SK-N-SH (cell line): Measurements from ENCODE around the gene ARF1. TPM values are rescaled to one million over a fixed set of nuclear protein-coding genes. Genes with fewer than 3 reads are reported as not detected.

Experiments
- CTCF ChIA-PET: fragments of 300-600, 350-600 bp; formaldehyde crosslinking; extraction: SDS; loops from one replicate; lab custom pipeline; 2021; lab: Yijun Ruan, JAX
- POLR2A ChIA-PET: fragments of 350-600 bp; sonication (Branson Sonifier 250); formaldehyde crosslinking; extraction: SDS; loops from one replicate; lab custom pipeline; 2020; ENCODE audit warnings: antibody characterized with exemption, inconsistent platforms; lab: Yijun Ruan, JAX
- DNase-seq: peaks from one replicate; pipeline ENCODE4 v3.0.0; 2012
- H2AFZ ChIP-seq: fragments of 200-600 bp; sonication (generic); 2 replicates; pipeline ENCODE4 v1.8.1; 2016; ENCODE audit warnings: antibody characterized with exemption, mild to moderate bottlenecking, low read depth
- H3F3A ChIP-seq: fragments of 200-600 bp; sonication (generic); replicated peaks from 2 replicates; pipeline ENCODE3; 2016; ENCODE audit warnings: antibody characterized with exemption, mild to moderate bottlenecking; ENCODE audit not compliant: insufficient read depth
- H3K27ac ChIP-seq, 2 experiments: fragments of 200-500 bp in 1 of 2; fragments of 200-600 bp in 1 of 2; sonication (Bioruptor generic) in 1 of 2; sonication (generic), shearing (Covaris generic) in 1 of 2; 2 replicates each; pipeline versions ENCODE4 v1.5.1 to v1.6.1; 2014 to 2016; ENCODE audit warnings: low read depth in 2 of 2, inconsistent platforms in 1 of 2, low read length in 1 of 2, mild to moderate bottlenecking in 1 of 2, mixed read lengths in 1 of 2
- H3K27me3 ChIP-seq: fragments of 200-600 bp; sonication (generic), shearing (Covaris generic); 2 replicates; pipeline ENCODE4 v1.6.1; 2016; ENCODE audit warnings: mixed run types; ENCODE audit not compliant: insufficient read depth
- H3K36me3 ChIP-seq, 2 experiments: fragments of 200-500 bp in 1 of 2; fragments of 200-600 bp in 1 of 2; sonication (Bioruptor generic) in 1 of 2; sonication (generic) in 1 of 2; replicated peaks in 1 of 2; 2 replicates each; pipeline versions ENCODE3 to v1.5.1; 2014 to 2016; ENCODE audit warnings: low read length in 1 of 2, mild to moderate bottlenecking in 1 of 2; ENCODE audit not compliant: insufficient read depth in 2 of 2, control insufficient read depth in 1 of 2
- H3K4me1 ChIP-seq, 2 experiments: fragments of 200-500 bp in 1 of 2; fragments of 200-600 bp in 1 of 2; sonication (Bioruptor generic) in 1 of 2; sonication (generic), shearing (Covaris generic) in 1 of 2; 2 replicates each; pipeline versions ENCODE4 v1.5.1 to v1.6.1; 2014 to 2016; ENCODE audit warnings: low read depth in 1 of 2, low read length in 1 of 2, mixed run types in 1 of 2; ENCODE audit not compliant: insufficient read depth in 2 of 2, control insufficient read depth in 1 of 2
- H3K4me2 ChIP-seq: fragments of 200-600 bp; sonication (generic), shearing (Covaris generic); 2 replicates; pipeline ENCODE4 v1.6.1; 2017; ENCODE audit warnings: mixed run types
- H3K4me3 ChIP-seq, 2 experiments: fragments of 200-500 bp in 1 of 2; fragments of 200-600 bp in 1 of 2; sonication (Bioruptor generic) in 1 of 2; sonication (generic), shearing (Covaris generic) in 1 of 2; 2 replicates each; pipeline versions ENCODE4 v1.5.1 to v1.8.1; 2014 to 2016; ENCODE audit warnings: low read depth in 2 of 2, inconsistent platforms in 1 of 2, low read length in 1 of 2, mild to moderate bottlenecking in 1 of 2, mixed read lengths in 1 of 2, moderate library complexity in 1 of 2
- H3K79me2 ChIP-seq: fragments of 200-600 bp; sonication (generic); 2 replicates; pipeline ENCODE4 v1.8.1; 2017; ENCODE audit warnings: mild to moderate bottlenecking; ENCODE audit not compliant: insufficient read depth
- H3K9ac ChIP-seq: fragments of 200-600 bp; sonication (generic); 2 replicates; pipeline ENCODE4 v1.6.1; 2017; ENCODE audit warnings: mixed run types
- H3K9me2 ChIP-seq: fragments of 200-600 bp; sonication (generic); 2 replicates; pipeline ENCODE4 v1.6.1; 2017; ENCODE audit warnings: mixed run types
- H3K9me3 ChIP-seq: fragments of 200-600 bp; sonication (generic); 2 replicates; pipeline ENCODE4 v1.6.1; 2017; ENCODE audit warnings: mixed run types, mild to moderate bottlenecking, moderate library complexity
- H4K20me1 ChIP-seq: fragments of 200-600 bp; sonication (generic); 2 replicates; pipeline ENCODE4 v1.6.1; 2017; ENCODE audit warnings: mild to moderate bottlenecking, mixed run types; ENCODE audit not compliant: insufficient read depth
- CHD2 ChIP-seq: fragments of 150-350 bp; IDR thresholded peaks from 2 replicates; pipeline ENCODE4 v1.6.1; 2018; ENCODE audit warnings: low read length; ENCODE audit not compliant: partially characterized antibody
- FOXM1 ChIP-seq: IDR thresholded peaks from 2 replicates; pipeline ENCODE4 v1.4.0; 2012; ENCODE audit warnings: low read depth, mild to moderate bottlenecking
- MXI1 ChIP-seq: IDR thresholded peaks from 2 replicates; pipeline ENCODE4 v1.6.1; 2012; ENCODE audit warnings: mild to moderate bottlenecking, low read depth, low read length, improper control_type of control experiment
- NRF1 ChIP-seq: IDR thresholded peaks from 2 replicates; pipeline ENCODE4 v1.6.1; 2012; ENCODE audit warnings: low read depth, mild to moderate bottlenecking, low read length
- PBX3 ChIP-seq: IDR thresholded peaks from 2 replicates; pipeline ENCODE4; 2012
- POLR2AphosphoS5 ChIP-seq: IDR thresholded peaks from 2 replicates; pipeline ENCODE4 v1.6.1; 2012; ENCODE audit warnings: low read depth, low read length
- RCOR1 ChIP-seq: fragments of 150-350 bp; IDR thresholded peaks from 2 replicates; pipeline ENCODE4 v1.6.1; 2017; ENCODE audit warnings: antibody characterized with exemption, low read length
- RFX5 ChIP-seq: IDR thresholded peaks from 2 replicates; pipeline ENCODE4 v1.6.1; 2012; ENCODE audit warnings: mild to moderate bottlenecking, improper control_type of control experiment, low read length
- RXRA ChIP-seq: IDR thresholded peaks from 2 replicates; pipeline ENCODE4 v1.4.0; 2012; ENCODE audit warnings: low read depth, mild to moderate bottlenecking, borderline replicate concordance
- SIN3A ChIP-seq: IDR thresholded peaks from 2 replicates; pipeline ENCODE4 v1.6.1; 2012; ENCODE audit warnings: low read depth, mild to moderate bottlenecking, low read length, moderate library complexity, borderline replicate concordance
- SMC3 ChIP-seq: IDR thresholded peaks from 2 replicates; pipeline ENCODE4 v1.6.1; 2012; ENCODE audit warnings: low read depth, low read length, improper control_type of control experiment
- USF2 ChIP-seq: fragments of 150-350 bp; IDR thresholded peaks from 2 replicates; pipeline ENCODE4 v1.6.1; 2017; ENCODE audit warnings: antibody characterized with exemption, low read length, low read depth, borderline replicate concordance
- YY1 ChIP-seq: IDR thresholded peaks from 2 replicates; pipeline ENCODE4 v1.4.0; 2012; ENCODE audit warnings: low read depth, mild to moderate bottlenecking
- WGBS: methylation state at CpG from one replicate; pipeline ENCODE4 v1.1.6; 2017; ENCODE audit warnings: low lambda C conversion rate; 5-methylcytosine and 5-hydroxymethylcytosine counted together
- polyA plus RNA-seq, 3 experiments: library from polyadenylated mRNA; depleted of rRNA; stranded (reverse); fragments of >200 nt; gene quantifications; 2 replicates each; pipeline ENCODE4 v1.2.3, GENCODE V29; 2012
- TF ChIP-seq, protein P1 (sequence below): fragments of 150-350 bp; IDR thresholded peaks from 2 replicates; pipeline ENCODE4 v1.6.1; 2016; ENCODE audit warnings: mild to moderate bottlenecking, low read depth, low read length
- TF ChIP-seq, protein P2 (sequence below): IDR thresholded peaks from 2 replicates; pipeline ENCODE4 v1.4.0; 2012; ENCODE audit warnings: low read depth, borderline replicate concordance
- TF ChIP-seq, protein P3 (sequence below): IDR thresholded peaks from 2 replicates; pipeline ENCODE4 v1.6.1; 2012; ENCODE audit warnings: mild to moderate bottlenecking, low read depth, low read length, moderate library complexity

The ARF1 gene
- polyA plus RNA-seq, 1 of the 3 experiments (the other 2 are of a cell fraction), result 713 TPM

DNA sequence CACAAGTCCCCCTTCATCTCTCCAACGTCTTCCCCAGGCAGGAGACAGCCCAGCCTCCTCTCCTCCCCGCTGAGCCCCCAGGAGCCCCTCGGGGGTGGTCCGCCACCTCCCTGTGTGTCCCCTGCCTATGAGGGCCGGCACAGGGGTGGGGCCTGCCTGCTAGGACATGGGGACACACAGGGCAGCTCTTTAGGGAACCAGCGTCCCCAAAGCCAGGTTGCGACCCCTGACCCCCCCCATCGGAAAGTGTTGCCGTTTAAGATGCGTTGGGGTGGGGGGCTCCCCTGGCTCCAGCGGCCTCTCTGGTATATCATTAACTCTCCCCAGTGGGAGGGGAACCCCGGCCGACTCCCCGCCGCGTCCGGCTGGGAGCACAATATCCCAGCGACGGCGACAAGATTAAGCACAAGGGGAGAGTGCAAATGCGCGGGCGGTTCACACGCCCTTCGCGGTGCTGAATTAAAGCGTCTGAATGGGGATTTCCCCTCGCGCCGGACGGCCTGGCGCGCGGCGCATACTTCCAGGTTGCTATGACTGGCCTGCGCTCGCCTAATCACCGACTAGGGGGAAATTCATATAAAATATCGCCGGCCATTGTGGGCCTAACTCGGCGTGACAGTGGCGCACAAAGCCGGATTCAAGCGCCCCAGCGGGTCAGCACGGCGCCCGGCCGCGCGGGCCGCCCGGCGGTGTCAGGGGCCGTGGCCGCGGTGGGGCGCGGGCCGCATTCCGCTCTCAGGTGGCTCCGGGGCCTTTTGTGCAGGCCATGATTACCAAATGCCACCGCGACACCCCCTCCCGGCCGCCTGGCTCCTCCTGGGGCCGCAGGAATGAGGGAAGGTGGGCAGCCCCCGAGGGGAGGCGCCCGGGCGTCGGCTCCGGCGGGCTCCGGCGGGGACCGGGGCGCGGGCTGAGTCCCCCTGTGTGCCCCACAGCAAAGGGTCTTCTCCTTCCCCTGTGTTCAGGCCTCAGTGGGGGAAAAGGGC, 44.8 kb upstream of the ARF1 start:
- no peak overlapping the region for H3K4me2 ChIP-seq
- H2AFZ ChIP-seq, result no peak overlapping the region
- 37% methylated on average over 44 of the region's 80 CpGs for WGBS
- CTCF ChIA-PET, result no interaction called here
- no peaks in the 10 kb centered on the region for H3K79me2 ChIP-seq
- TF ChIP-seq SIN3A (no peak), CHD2 (no peak), SMC3 (no peak), YY1 (no peak), RCOR1 (no peak), RXRA (no peak), FOXM1 (no peak), PBX3 (no peak), POLR2AphosphoS5 (no peak), NRF1 (no peak), USF2 (no peak), MXI1 (no peak), RFX5 (no peak)
- TF ChIP-seq, protein P1, sequence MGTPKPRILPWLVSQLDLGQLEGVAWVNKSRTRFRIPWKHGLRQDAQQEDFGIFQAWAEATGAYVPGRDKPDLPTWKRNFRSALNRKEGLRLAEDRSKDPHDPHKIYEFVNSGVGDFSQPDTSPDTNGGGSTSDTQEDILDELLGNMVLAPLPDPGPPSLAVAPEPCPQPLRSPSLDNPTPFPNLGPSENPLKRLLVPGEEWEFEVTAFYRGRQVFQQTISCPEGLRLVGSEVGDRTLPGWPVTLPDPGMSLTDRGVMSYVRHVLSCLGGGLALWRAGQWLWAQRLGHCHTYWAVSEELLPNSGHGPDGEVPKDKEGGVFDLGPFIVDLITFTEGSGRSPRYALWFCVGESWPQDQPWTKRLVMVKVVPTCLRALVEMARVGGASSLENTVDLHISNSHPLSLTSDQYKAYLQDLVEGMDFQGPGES, result no peak
- TF ChIP-seq, protein P2, sequence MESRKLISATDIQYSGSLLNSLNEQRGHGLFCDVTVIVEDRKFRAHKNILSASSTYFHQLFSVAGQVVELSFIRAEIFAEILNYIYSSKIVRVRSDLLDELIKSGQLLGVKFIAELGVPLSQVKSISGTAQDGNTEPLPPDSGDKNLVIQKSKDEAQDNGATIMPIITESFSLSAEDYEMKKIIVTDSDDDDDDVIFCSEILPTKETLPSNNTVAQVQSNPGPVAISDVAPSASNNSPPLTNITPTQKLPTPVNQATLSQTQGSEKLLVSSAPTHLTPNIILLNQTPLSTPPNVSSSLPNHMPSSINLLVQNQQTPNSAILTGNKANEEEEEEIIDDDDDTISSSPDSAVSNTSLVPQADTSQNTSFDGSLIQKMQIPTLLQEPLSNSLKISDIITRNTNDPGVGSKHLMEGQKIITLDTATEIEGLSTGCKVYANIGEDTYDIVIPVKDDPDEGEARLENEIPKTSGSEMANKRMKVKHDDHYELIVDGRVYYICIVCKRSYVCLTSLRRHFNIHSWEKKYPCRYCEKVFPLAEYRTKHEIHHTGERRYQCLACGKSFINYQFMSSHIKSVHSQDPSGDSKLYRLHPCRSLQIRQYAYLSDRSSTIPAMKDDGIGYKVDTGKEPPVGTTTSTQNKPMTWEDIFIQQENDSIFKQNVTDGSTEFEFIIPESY, result no peak
- TF ChIP-seq, protein P3, sequence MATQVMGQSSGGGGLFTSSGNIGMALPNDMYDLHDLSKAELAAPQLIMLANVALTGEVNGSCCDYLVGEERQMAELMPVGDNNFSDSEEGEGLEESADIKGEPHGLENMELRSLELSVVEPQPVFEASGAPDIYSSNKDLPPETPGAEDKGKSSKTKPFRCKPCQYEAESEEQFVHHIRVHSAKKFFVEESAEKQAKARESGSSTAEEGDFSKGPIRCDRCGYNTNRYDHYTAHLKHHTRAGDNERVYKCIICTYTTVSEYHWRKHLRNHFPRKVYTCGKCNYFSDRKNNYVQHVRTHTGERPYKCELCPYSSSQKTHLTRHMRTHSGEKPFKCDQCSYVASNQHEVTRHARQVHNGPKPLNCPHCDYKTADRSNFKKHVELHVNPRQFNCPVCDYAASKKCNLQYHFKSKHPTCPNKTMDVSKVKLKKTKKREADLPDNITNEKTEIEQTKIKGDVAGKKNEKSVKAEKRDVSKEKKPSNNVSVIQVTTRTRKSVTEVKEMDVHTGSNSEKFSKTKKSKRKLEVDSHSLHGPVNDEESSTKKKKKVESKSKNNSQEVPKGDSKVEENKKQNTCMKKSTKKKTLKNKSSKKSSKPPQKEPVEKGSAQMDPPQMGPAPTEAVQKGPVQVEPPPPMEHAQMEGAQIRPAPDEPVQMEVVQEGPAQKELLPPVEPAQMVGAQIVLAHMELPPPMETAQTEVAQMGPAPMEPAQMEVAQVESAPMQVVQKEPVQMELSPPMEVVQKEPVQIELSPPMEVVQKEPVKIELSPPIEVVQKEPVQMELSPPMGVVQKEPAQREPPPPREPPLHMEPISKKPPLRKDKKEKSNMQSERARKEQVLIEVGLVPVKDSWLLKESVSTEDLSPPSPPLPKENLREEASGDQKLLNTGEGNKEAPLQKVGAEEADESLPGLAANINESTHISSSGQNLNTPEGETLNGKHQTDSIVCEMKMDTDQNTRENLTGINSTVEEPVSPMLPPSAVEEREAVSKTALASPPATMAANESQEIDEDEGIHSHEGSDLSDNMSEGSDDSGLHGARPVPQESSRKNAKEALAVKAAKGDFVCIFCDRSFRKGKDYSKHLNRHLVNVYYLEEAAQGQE, result no peak
- H3K9me3 ChIP-seq, result no peaks in the 10 kb centered on the region
- H3K27ac ChIP-seq, result no peak overlapping the region
- H3F3A ChIP-seq, result no peaks in the 10 kb centered on the region
- no peaks in the 10 kb centered on the region; the same call in 1 of the 2 replicates for H3K27me3 ChIP-seq
- no peaks in the 10 kb centered on the region for H4K20me1 ChIP-seq
- H3K36me3 ChIP-seq, result no peaks in the 10 kb centered on the region
- no peaks in the 10 kb centered on the region for H3K4me1 ChIP-seq
- POLR2A ChIA-PET, result no interaction called here
- no peak overlapping the region for H3K9ac ChIP-seq
- no peaks in the 10 kb centered on the region for H3K9me2 ChIP-seq
- DNase-seq, result no peak
- H3K4me3 ChIP-seq, result no peak overlapping the region
